ENCODE data around the gene USP21.
A peak's percentile ranks its signal among the peaks of the same experiment; 100 is the strongest.

The USP21 gene

GRCh38 chr1:161196111-161196510, 36.8 kb downstream of the USP21 start:
- no peak for DNase-seq

DNA sequence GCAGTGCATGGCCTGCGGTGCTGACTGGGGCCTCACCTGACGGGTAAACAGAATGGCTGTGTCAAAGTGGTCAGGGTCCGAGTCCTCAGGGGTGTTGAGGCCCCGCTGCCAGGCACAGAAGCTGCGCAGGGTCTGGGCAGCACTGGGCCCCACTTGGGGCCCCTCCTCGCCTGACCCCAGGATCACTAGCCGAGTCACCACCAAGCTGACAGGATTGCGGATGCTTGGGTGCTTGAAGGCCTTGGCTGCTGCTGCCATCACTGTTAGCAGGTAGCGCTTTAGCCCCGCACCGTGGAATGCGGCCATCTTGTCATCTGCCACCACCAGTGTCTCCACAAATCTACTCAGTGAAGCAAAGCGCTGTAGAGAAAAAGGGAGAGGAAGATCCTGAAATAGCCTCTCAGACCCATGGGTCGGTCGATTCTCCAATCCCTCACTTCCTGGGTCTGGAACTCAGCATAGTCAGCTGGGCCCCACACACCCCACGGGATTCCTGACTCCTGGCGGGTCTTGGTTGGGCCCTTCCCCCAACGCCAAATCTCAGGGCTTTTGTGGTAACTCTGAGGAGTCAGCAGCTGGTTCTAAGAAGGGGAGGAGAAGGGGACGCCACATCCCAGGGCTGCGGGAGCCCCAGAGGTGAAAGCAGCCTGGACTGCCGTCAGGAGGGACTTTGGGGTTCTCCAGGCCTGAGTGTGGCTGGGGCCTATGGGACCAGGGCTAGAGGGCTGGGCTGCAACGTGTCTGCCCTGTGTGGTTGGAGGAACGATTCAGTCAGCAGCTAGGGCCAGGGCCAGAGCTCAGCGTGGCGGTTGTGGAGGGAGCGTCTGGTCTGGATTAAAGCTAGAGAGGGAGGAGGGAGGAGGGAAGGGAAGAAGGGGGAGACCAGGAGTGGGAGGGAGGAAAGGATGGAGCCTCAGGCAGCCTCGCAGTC, 37.5 kb downstream of the USP21 start:
- DNase-seq: no peak

- DNase-seq: no peak
Observed at GRCh38 chr1:161197560-161198193, 38.4 kb downstream of the USP21 start.

- no peak for DNase-seq
Observed at GRCh38 chr1:161198194-161198896, 39.0 kb downstream of the USP21 start.

DNA sequence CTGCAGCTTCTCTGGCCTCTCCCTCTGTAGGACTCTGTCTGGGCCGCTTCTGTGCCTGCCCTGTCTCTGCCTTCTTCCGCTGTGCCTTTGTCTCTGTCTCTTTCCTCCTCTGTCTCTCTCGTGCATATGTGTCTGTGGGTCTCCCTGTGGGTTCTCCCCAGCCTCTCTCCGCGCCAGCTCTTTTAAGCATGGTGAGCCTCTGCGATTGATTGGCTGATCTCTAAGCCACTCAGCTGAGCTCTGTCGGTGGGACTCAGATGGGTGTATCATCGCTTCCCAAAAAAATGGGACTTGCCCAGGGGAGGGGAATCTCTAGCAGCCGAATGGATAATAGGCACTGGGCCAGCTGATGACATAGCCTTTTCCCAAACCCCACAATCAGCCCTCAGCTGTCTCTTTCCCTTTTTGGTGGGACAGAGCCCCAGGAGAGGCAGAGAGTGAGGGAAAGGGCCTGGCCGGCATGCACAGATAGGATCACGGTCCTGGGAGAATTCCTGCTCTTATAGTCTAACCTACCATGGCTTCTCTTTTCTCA, 39.7 kb downstream of the USP21 start, which contains the start of gene ADAMTS4:
Gene ADAMTS4 (minus strand): TSS at position 158 of the 535 bp plus-strand sequence. CDS start 427 bp downstream, outside the sequence.
- DNase-seq: no peak

- DNase-seq: no peak
Observed at GRCh38 chr1:161199506-161200139, 40.3 kb downstream of the USP21 start.

DNA sequence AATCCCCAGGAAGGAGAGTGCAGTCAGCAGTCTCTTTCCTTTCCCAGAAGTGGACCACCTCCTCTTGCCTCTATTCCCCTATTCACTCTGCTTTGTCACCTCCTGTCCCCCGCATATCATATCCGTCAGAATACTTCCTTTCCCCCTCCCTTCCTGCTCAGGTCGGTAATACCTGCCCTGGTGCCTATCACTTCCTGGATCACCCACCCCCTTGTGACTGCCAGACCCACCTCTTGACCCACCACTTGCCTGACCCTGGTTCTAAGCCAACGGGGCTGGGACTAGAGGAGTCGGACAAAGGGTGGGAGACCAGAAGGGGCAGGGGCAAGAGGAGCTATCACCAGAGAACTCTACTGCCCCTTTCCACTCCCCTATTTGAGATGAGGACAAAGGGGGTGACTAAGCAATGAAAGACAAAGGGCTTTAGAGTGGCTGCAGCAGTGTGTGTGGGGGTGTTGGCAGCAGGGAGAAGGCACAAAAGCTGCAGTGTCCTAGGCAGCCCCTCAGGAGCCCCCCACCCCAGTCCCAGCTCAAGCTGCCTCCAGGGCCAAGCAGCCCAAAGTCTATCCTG, 41.2 kb downstream of the USP21 start:
- no peak for DNase-seq

GRCh38 chr1:161200992-161201835, 41.9 kb downstream of the USP21 start:
- DNase-seq: no peak

DNA sequence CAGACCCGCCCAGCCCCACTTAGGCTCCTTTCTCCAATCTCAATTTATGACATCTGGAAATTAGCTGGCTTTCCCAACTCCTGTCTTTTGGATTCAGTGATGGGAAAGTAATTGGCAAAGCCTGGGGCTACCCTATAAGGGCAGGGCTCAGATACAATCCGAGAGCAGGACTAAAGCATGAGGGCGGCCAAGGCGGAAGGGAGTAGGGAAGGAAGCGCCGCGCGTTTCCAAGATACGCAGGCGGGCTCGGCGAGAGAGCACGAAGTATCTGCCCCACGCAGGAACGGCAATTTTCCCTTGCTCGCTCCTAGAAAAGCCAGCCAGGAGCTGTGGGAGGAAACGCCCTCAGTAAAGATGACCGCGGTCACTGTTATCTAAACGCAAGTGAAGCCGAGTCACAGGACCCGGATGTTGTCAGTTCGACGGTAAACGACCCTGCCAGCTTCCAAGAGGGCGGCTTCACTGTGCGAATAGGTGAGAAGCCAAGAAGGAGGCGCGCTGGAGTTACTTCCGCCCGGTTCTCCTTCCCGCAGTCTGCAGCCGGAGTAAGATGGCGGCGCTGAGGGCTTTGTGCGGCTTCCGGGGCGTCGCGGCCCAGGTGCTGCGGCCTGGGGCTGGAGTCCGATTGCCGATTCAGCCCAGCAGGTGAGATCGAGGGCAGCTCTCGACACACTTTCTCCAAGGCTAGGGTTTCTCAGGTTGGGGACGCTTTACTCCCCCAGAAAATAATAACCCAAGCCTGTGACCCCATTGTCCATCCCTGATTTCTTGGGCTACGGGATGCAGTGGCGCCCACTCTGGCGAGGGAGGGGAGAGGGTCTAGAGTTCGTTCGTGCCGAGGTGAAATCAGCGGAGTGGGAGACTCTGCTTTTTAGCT, 42.8 kb downstream of the USP21 start, which contains the start of gene NDUFS2:
Gene NDUFS2 (plus strand): TSS at position 532 of the 877 bp plus-strand sequence. CDS start 19 bp downstream, at position 551.
- peak; percentile 98 for DNase-seq

DNA sequence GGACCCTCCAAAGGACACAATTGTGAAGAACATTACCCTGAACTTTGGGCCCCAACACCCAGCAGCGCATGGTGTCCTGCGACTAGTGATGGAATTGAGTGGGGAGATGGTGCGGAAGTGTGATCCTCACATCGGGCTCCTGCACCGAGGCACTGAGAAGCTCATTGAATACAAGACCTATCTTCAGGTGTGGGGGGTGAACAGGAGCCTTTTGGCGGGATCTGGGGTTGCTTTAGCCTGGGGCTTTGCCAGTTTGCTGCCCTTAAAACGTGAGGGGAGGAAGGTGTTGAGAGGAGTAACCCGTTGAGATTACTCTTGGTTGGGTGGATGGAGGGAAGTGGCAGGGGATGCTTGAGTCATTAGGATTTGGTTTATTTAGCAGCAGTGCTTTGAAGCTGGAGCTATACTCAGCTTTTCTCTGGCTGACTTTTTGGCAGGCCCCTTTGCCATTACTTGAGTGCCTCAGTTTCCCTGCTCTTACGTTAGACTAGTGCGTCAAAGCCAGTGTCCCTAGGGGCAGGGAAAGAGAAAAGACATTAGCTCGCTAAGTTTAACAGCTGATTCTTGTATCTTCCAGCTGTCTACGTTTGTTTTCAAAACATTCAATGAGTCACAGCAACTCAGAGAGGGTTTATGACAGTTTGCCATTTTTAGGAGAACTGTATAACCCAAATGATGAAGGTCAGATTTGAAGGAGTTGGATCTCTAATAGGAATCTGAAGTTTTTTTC, 47.3 kb downstream of the USP21 start:
- no peak for DNase-seq

- DNase-seq: no peak
Observed at GRCh38 chr1:161207173-161207572, 47.9 kb downstream of the USP21 start.

DNA sequence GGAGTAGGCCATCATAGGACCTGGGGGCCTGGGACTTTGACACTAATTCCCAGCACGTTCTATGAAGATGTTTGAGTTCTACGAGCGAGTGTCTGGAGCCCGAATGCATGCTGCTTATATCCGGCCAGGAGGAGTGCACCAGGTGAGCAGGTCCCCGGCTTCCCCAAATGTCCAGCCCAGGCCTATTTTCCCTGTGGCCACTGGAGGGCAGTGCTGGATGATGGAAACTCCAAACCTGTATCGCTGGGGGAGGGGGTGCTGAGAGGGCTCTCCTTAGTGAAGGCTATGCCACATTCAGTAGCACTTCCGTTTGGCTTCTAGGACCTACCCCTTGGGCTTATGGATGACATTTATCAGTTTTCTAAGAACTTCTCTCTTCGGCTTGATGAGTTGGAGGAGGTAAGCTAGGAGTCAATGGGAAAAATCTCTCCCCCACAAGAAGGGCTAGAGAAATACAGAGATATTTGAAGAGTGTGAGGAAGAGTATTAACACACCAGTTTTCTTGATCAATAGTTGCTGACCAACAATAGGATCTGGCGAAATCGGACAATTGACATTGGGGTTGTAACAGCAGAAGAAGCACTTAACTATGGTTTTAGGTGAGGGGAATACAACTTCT, 50.6 kb downstream of the USP21 start:
- peak; percentile 83 for DNase-seq

DNA sequence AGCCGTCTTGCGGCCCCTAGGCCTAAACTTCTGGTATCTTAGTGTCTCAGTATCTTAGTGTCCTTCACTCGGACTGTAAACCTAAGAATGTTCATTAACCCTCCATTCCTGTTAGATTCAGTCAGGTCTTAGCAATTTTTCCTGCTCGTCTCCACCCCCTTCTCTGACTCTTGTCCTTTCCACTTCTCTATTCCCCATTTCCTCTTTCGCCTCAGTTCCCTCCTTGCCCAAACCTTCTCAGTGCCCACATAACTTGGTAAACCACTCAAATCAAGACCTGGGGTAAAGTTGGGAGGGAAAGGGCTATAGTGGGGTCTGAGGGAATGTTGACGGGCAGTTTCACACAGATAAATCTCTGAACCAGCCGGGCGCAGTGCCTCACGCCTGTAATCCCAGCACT, 55.1 kb downstream of the USP21 start:
- DNase-seq: no peak

GRCh38 chr1:161215076-161215475, 55.8 kb downstream of the USP21 start, which contains the start of gene FCER1G:
TSS of gene FCER1G (plus strand) at chr1:161215295. CDS start at chr1:161215322, 27 bp downstream.
- no peak for DNase-seq

All from NCI-H2029 (cell line).